ENCODE data around the gene ANKRD36. TPM values are rescaled to one million over a fixed set of nuclear protein-coding genes. Genes with fewer than 3 reads are reported as not detected.
"Not testable (repeated sequence)": the region's sequence is repeated elsewhere in the genome, so short reads cannot be mapped to it uniquely, and the experiment has no call there.

Gene ANKRD36
- total and polyA plus RNA-seq, 2 experiments from 2014 or later: 10.7 to 21.8 TPM

GRCh38 chr2:97093983-97094771 is 18.8 kb upstream of the ANKRD36 start:
- H2AFZ ChIP-seq; H3K9me3 Mint-ChIP-seq; H3K27me3 ChIP-seq (ENCODE audit: insufficient read depth); H3K4me1 Mint-ChIP-seq; H3K27ac Mint-ChIP-seq; H3K27me3 Mint-ChIP-seq (ENCODE audit: insufficient read depth, low read depth, poor library complexity); H3K36me3 ChIP-seq (ENCODE audit: insufficient read depth); H4K20me1 ChIP-seq (replicated peaks; ENCODE audit: insufficient read depth); H3K4me1 ChIP-seq (ENCODE audit: insufficient read depth); H3K9me2 ChIP-seq (ENCODE audit: insufficient read depth); DNase-seq (ENCODE audit: low spot score); H3K36me3 Mint-ChIP-seq (ENCODE audit: low read depth); H3F3A ChIP-seq (replicated peaks; ENCODE audit: low read depth); H3K27ac ChIP-seq (ENCODE audit: low read depth); H3K79me2 ChIP-seq (replicated peaks; ENCODE audit: insufficient read depth): not testable (repeated sequence)
- peak overlapping the region; percentile 62; the same call in 2 of the 3 replicates for H3K4me3 Mint-ChIP-seq
- peak; percentile 6 for ATAC-seq
- Histone ChIP-seq H3K4me3 (peak overlapping the region; percentile 58), H3K4me2 (peak overlapping the region; percentile 74)

GRCh38 chr2:97094772-97095611 is 18.0 kb upstream of the ANKRD36 start, which contains the start of gene FAHD2B:
Gene FAHD2B, minus strand, starts transcription at chr2:97094882. Its CDS starts 3,176 bp downstream, at chr2:97091706.
- Histone ChIP-seq H3K4me2 (peak within 1 kb of the TSS; percentile 84), H2AFZ (0 out of 2 replicates have a peak within 1 kb of the TSS, but pooled peaks have one; percentile 28), H3K4me3 (peak within 1 kb of the TSS; percentile 58)
- not testable (repeated sequence) for H3K4me1 Mint-ChIP-seq; H3K27me3 ChIP-seq (ENCODE audit: insufficient read depth); H3K27ac Mint-ChIP-seq; H3K9me2 ChIP-seq (ENCODE audit: insufficient read depth); H3F3A ChIP-seq (replicated peaks; ENCODE audit: low read depth); H3K27me3 Mint-ChIP-seq (ENCODE audit: insufficient read depth, low read depth, poor library complexity); H3K36me3 ChIP-seq (ENCODE audit: insufficient read depth); H3K27ac ChIP-seq (ENCODE audit: low read depth); H4K20me1 ChIP-seq (replicated peaks; ENCODE audit: insufficient read depth); H3K36me3 Mint-ChIP-seq (ENCODE audit: low read depth); H3K4me1 ChIP-seq (ENCODE audit: insufficient read depth); H3K9me3 Mint-ChIP-seq; H3K79me2 ChIP-seq (replicated peaks; ENCODE audit: insufficient read depth)
- H3K4me3 Mint-ChIP-seq: peak within 1 kb of the TSS; percentile 80
- ATAC-seq: peak; percentile 91
- DNase-seq (ENCODE audit: low spot score): peak; percentile 80

- Mint-ChIP-seq H3K36me3 (ENCODE audit: low read depth) (no peaks in the 10 kb centered on the region), H3K4me3 (peak overlapping the region; percentile 80), H3K4me1 (peaks cover 6% of the 10 kb centered on the region; the same call in 1 of the 3 replicates), H3K9me3 (peaks cover 7% of the 10 kb centered on the region; the same call in 1 of the 3 replicates), H3K27ac (no peak overlapping the region), H3K27me3 (ENCODE audit: insufficient read depth, low read depth, poor library complexity) (no peaks in the 10 kb centered on the region)
- Histone ChIP-seq H2AFZ (0 out of 2 replicates have a peak overlapping the region, but pooled peaks have one; percentile 28), H3K27me3 (ENCODE audit: insufficient read depth) (no peaks in the 10 kb centered on the region), H3K36me3 (ENCODE audit: insufficient read depth) (no peaks in the 10 kb centered on the region), H3K9me2 (ENCODE audit: insufficient read depth) (no peaks in the 10 kb centered on the region), H3F3A (replicated peaks; ENCODE audit: low read depth) (no peaks in the 10 kb centered on the region), H4K20me1 (replicated peaks; ENCODE audit: insufficient read depth) (no peaks in the 10 kb centered on the region), H3K4me2 (peak overlapping the region; percentile 84), H3K4me3 (peak overlapping the region; percentile 58), H3K4me1 (ENCODE audit: insufficient read depth) (no peaks in the 10 kb centered on the region), H3K27ac (ENCODE audit: low read depth) (no peak overlapping the region), H3K79me2 (replicated peaks; ENCODE audit: insufficient read depth) (no peaks in the 10 kb centered on the region)
- ATAC-seq (no peak), DNase-seq (ENCODE audit: low spot score) (no peak)
- TF ChIP-seq REST (IDR thresholded peaks at IDR 0.05; ENCODE audit: unreplicated experiment) (no peak), CREB1 (CRISPR knock-in tag; IDR thresholded peaks at IDR 0.05; ENCODE audit: low read depth) (no peak), ZNF331 (CRISPR knock-in tag; IDR thresholded peaks at IDR 0.05; ENCODE audit: low read depth) (no peak), ZNF114 (CRISPR knock-in tag; IDR thresholded peaks at IDR 0.05) (no peak), ETS1 (IDR thresholded peaks at IDR 0.05) (no peak), STAT1 (IDR thresholded peaks at IDR 0.05; ENCODE audit: unreplicated experiment) (no peak)
These were observed 17.3 kb upstream of the ANKRD36 start for GRCh38 chr2:97095661-97096060.
